K562 (cell line): ENCODE measurements around the gene HNMT. TPM values are rescaled to one million over a fixed set of nuclear protein-coding genes. Genes with fewer than 3 reads are reported as not detected.

Experiments used
- ARID4B ChIP-seq: sonication (generic); formaldehyde crosslinking; IDR thresholded peaks from 2 replicates; pipeline ENCODE4 v1.8.0; 2022; ENCODE audit warnings: mild to moderate bottlenecking, missing genetic modification reagents
- BACH1 ChIP-seq: fragments of 200-800 bp; sonication (Bioruptor generic); IDR thresholded peaks from 2 replicates; pipeline ENCODE4 v1.6.1; 2016; ENCODE audit warnings: missing genetic modification characterization, missing compliant biosample characterization
- MAZ ChIP-seq, 2 experiments: fragments of 450-650 bp in 1 of 2; sonication (generic) in 1 of 2; formaldehyde crosslinking; IDR thresholded peaks in 1 of 2; conservative IDR thresholded peaks in 1 of 2; 2 replicates each; pipeline versions ENCODE4 v1.4.0 to v1.5.0; 2020; ENCODE audit warnings: mild to moderate bottlenecking in 1 of 2, missing genetic modification reagents in 1 of 2
- NELFE ChIP-seq: IDR thresholded peaks from 2 replicates; pipeline ENCODE4 v1.6.1; 2011; ENCODE audit warnings: mild to moderate bottlenecking; ENCODE audit not compliant: insufficient read depth, insufficient read length
- NR1H2 ChIP-seq: sonication (generic); formaldehyde crosslinking; IDR thresholded peaks from 2 replicates; pipeline ENCODE4 v1.4.0; 2020; ENCODE audit warnings: mild to moderate bottlenecking, missing genetic modification reagents
- PBX2 ChIP-seq, 2 experiments: IDR thresholded peaks in 1 of 2; conservative IDR thresholded peaks in 1 of 2; 2 replicates each; pipeline ENCODE4 v1.6.1; 2016; ENCODE audit warnings: low read depth in 2 of 2, mild to moderate bottlenecking in 1 of 2, missing compliant biosample characterization in 1 of 2, missing genetic modification characterization in 1 of 2, moderate library complexity in 1 of 2
- ZBTB12 ChIP-seq: fragments of 250-450 bp; sonication (Bioruptor Pico); IDR thresholded peaks from 2 replicates; pipeline ENCODE4 v1.4.0; 2020
- ZNF431 ChIP-seq: sonication (generic); formaldehyde crosslinking; IDR thresholded peaks from 2 replicates; pipeline ENCODE4 v1.8.0; 2022; ENCODE audit warnings: mild to moderate bottlenecking, missing genetic modification reagents
- ZNF444 ChIP-seq: fragments of 250-450 bp; sonication (Bioruptor Pico); IDR thresholded peaks from 2 replicates; pipeline ENCODE4 v1.4.0; 2020; ENCODE audit warnings: mild to moderate bottlenecking, moderate library complexity
- polyA plus RNA-seq, 8 experiments: library from polyadenylated mRNA; depleted of rRNA in 4 of 8; stranded (reverse) in 5 of 8; unstranded in 3 of 8; fragments of >200 nt; fragmentation: Nextera tagmentation in 2 of 8; fragmentation: Illumina TruSeq in 1 of 8; extraction: Ambion mirVana in 2 of 8; extraction: Trizol in 1 of 8; gene quantifications; 2 replicates each; pipeline versions ENCODE4 v1.2.1 to v1.2.3, GENCODE V29; 2011 to 2014; ENCODE audit warnings: inconsistent platforms in 1 of 8, missing spikeins in 1 of 8
- total RNA-seq, 7 experiments: library from RNA; depleted of rRNA in 6 of 7; stranded (reverse); fragments of >200 nt in 6 of 7; fragmentation: Illumina TruSeq in 2 of 7; extraction: Trizol in 2 of 7; gene quantifications; 2 replicates each; pipeline versions ENCODE4 v1.2.1 to v1.2.3, GENCODE V29; 2011 to 2021; ENCODE audit warnings: low replicate concordance in 1 of 7

The HNMT gene
- total and polyA plus RNA-seq, 9 of the 15 experiments (the other 6 are each of a cell fraction or from before 2014, with no cell fraction given): 3.1 to 10.9 (median 5.3) TPM

- TF ChIP-seq ARID4B (CRISPR knock-in tag): no peak
- no peak for TF ChIP-seq ZBTB12 (CRISPR knock-in tag)
- TF ChIP-seq NELFE: no peak
- TF ChIP-seq ZNF444 (CRISPR knock-in tag): no peak
- no peak for TF ChIP-seq BACH1 (tag)
- no peak for TF ChIP-seq MAZ (CRISPR knock-in tag; conservative IDR thresholded peaks at IDR 0.05 in 1 of 2, IDR thresholded peaks at IDR 0.05 in 1 of 2)
- TF ChIP-seq PBX2 (CRISPR knock-in tag; IDR thresholded peaks at IDR 0.05; ENCODE audit: low read depth): no peak; the same call in 1 of the 2 replicates
- TF ChIP-seq PBX2 (tag; conservative IDR thresholded peaks at IDR 0.05; ENCODE audit: low read depth): peak; percentile 88
- no peak for TF ChIP-seq NR1H2 (CRISPR knock-in tag)
- TF ChIP-seq ZNF431 (CRISPR knock-in tag): no peak
These were observed 96.0 kb downstream of the HNMT start (continued) for GRCh38 chr2:138060301-138060635.
